SU-DHL-6 (cell line): ENCODE data around the gene BRDT.

Experiments used
- H2AFZ ChIP-seq: fragments of 200-600 bp; sonication (generic); 2 replicates; pipeline ENCODE4 v1.6.1; 2014; ENCODE audit warnings: low read depth, mild to moderate bottlenecking, moderate library complexity, mixed read lengths, antibody characterized with exemption, low read length; ENCODE audit not compliant: severe bottlenecking
- H3F3A ChIP-seq: fragments of 200-600 bp; shearing (Covaris generic); 2 replicates; pipeline ENCODE4 v1.6.0; 2016; ENCODE audit warnings: antibody characterized with exemption, mild to moderate bottlenecking; ENCODE audit not compliant: insufficient read depth
- H3K27ac ChIP-seq: fragments of 200-600 bp; sonication (generic); 2 replicates; pipeline ENCODE4 v1.5.1; 2016; ENCODE audit warnings: low read depth, mild to moderate bottlenecking, low read length, moderate library complexity, mixed read lengths
- H3K27me3 ChIP-seq: fragments of 200-600 bp; sonication (generic), shearing (Covaris generic); 2 replicates; pipeline ENCODE4 v1.6.0; 2014; ENCODE audit warnings: mild to moderate bottlenecking, low read length
- H3K36me3 ChIP-seq: fragments of 200-600 bp; sonication (generic); 2 replicates; pipeline ENCODE4 v1.6.1; 2014; ENCODE audit warnings: mild to moderate bottlenecking, low read length, mixed read lengths
- H3K4me2 ChIP-seq: fragments of 300-600, 200-600 bp; shearing (Covaris generic), sonication (generic); 2 replicates; pipeline ENCODE4 v1.6.0; 2014; ENCODE audit warnings: low read length, low read depth, mild to moderate bottlenecking; ENCODE audit not compliant: poor library complexity, severe bottlenecking
- H3K4me3 ChIP-seq: fragments of 200-600 bp; sonication (generic); 2 replicates; pipeline ENCODE4 v1.5.1; 2014; ENCODE audit warnings: antibody characterized with exemption, low read length, mild to moderate bottlenecking, mixed read lengths; ENCODE audit not compliant: insufficient read depth, poor library complexity, severe bottlenecking
- H3K79me2 ChIP-seq: fragments of 200-600 bp; sonication (generic); 2 replicates; pipeline ENCODE4 v1.6.1; 2014; ENCODE audit warnings: mild to moderate bottlenecking, low read length, moderate library complexity; ENCODE audit not compliant: insufficient read depth
- H3K9ac ChIP-seq: fragments of 200-600 bp; sonication (generic); 2 replicates; pipeline ENCODE4 v1.7.0; 2014; ENCODE audit warnings: mild to moderate bottlenecking, low read length
- H3K9me2 ChIP-seq: fragments of 200-600 bp; sonication (generic); replicated peaks from 2 replicates; pipeline ENCODE4 v1.6.1; 2014; ENCODE audit warnings: low read length; ENCODE audit not compliant: insufficient read depth
- H3K9me3 ChIP-seq: fragments of 200-600 bp; sonication (generic); 2 replicates; pipeline ENCODE4 v1.6.1; 2014; ENCODE audit warnings: low read length, mixed read lengths; ENCODE audit not compliant: insufficient read depth
- H4K20me1 ChIP-seq: fragments of 200-600 bp; sonication (generic); 2 replicates; pipeline ENCODE4 v1.6.1; 2014; ENCODE audit warnings: low read depth, mild to moderate bottlenecking, antibody characterized with exemption, low read length, moderate library complexity, mixed read lengths
- EZH2phosphoT487 ChIP-seq: fragments of 200-600 bp; sonication (generic), shearing (Covaris generic); conservative IDR thresholded peaks from 2 replicates; pipeline ENCODE4 v1.6.1; 2018; ENCODE audit warnings: mild to moderate bottlenecking, antibody characterized with exemption, low read length, moderate library complexity, mixed read lengths
- TF ChIP-seq, protein P1 (sequence below): fragments of 200-600 bp; sonication (generic); IDR thresholded peaks from one replicate; pipeline ENCODE4 v1.5.1; 2017; ENCODE audit warnings: antibody characterized with exemption, mild to moderate bottlenecking, low read length, moderate library complexity; ENCODE audit not compliant: insufficient read depth, poor library complexity, severe bottlenecking

The BRDT gene

DNA sequence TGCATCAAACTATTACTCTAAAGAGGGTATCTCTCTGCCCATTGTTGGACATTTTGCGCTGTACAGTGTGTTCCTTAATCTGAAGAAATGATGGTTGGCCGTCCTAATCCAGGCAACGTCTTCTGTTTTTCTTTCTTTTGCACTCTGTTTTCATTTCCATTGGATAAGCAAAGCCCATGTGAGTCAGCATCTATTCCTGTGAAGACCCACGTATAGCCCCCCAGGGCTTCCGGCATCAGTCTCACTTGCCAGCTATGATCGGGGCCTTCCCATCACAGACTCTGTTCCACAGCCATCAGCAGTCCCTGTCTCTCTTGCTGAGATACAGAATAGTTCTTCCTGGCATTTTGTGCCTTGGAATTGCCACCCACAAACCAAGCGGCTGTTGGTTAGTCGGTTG lies 29.2 kb upstream of the BRDT start:
- Histone ChIP-seq H3K4me3 (no peak overlapping the region), H3K4me2 (no peak overlapping the region), H2AFZ (no peak overlapping the region), H3K27me3 (no peaks in the 10 kb centered on the region), H3K9me2 (no peaks in the 10 kb centered on the region), H4K20me1 (no peaks in the 10 kb centered on the region), H3F3A (no peaks in the 10 kb centered on the region), H3K36me3 (no peaks in the 10 kb centered on the region), H3K27ac (no peak overlapping the region), H3K9ac (no peak overlapping the region), H3K9me3 (no peaks in the 10 kb centered on the region), H3K79me2 (no peaks in the 10 kb centered on the region)
- TF ChIP-seq, protein P1, sequence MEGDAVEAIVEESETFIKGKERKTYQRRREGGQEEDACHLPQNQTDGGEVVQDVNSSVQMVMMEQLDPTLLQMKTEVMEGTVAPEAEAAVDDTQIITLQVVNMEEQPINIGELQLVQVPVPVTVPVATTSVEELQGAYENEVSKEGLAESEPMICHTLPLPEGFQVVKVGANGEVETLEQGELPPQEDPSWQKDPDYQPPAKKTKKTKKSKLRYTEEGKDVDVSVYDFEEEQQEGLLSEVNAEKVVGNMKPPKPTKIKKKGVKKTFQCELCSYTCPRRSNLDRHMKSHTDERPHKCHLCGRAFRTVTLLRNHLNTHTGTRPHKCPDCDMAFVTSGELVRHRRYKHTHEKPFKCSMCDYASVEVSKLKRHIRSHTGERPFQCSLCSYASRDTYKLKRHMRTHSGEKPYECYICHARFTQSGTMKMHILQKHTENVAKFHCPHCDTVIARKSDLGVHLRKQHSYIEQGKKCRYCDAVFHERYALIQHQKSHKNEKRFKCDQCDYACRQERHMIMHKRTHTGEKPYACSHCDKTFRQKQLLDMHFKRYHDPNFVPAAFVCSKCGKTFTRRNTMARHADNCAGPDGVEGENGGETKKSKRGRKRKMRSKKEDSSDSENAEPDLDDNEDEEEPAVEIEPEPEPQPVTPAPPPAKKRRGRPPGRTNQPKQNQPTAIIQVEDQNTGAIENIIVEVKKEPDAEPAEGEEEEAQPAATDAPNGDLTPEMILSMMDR = no peak
- TF ChIP-seq EZH2phosphoT487 = no peak

GRCh38 chr1:91924146-91924545 lies 25.1 kb upstream of the BRDT start:
- no peaks in the 10 kb centered on the region for H4K20me1 ChIP-seq
- no peak overlapping the region for H3K9ac ChIP-seq
- H3K9me3 ChIP-seq = no peaks in the 10 kb centered on the region
- no peak overlapping the region for H3K4me2 ChIP-seq
- H3K36me3 ChIP-seq = no peaks in the 10 kb centered on the region
- H2AFZ ChIP-seq = no peak overlapping the region
- H3K27me3 ChIP-seq = no peaks in the 10 kb centered on the region
- H3K27ac ChIP-seq = no peak overlapping the region
- H3K4me3 ChIP-seq = no peak overlapping the region
- no peaks in the 10 kb centered on the region for H3K9me2 ChIP-seq
- no peaks in the 10 kb centered on the region for H3F3A ChIP-seq
- no peaks in the 10 kb centered on the region for H3K79me2 ChIP-seq
- TF ChIP-seq, protein P1 = no peak
- no peak for TF ChIP-seq EZH2phosphoT487

GRCh38 chr1:91925644-91926435 lies 23.4 kb upstream of the BRDT start:
- H3K36me3 ChIP-seq = no peaks in the 10 kb centered on the region
- no peak overlapping the region for H3K4me3 ChIP-seq
- no peaks in the 10 kb centered on the region for H3K79me2 ChIP-seq
- H3K27ac ChIP-seq = no peak overlapping the region
- H3K9me3 ChIP-seq = no peaks in the 10 kb centered on the region
- no peak overlapping the region for H2AFZ ChIP-seq
- no peak overlapping the region for H3K9ac ChIP-seq
- H4K20me1 ChIP-seq = no peaks in the 10 kb centered on the region
- no peaks in the 10 kb centered on the region for H3K9me2 ChIP-seq
- H3K27me3 ChIP-seq = no peaks in the 10 kb centered on the region
- TF ChIP-seq, protein P1 = no peak
- no peak for TF ChIP-seq EZH2phosphoT487
- H3K4me2 ChIP-seq = no peak overlapping the region
- H3F3A ChIP-seq = no peaks in the 10 kb centered on the region
